A549 (cell line): Measurements from ENCODE around the gene CACUL1. TPM values are rescaled to one million over a fixed set of nuclear protein-coding genes. Genes with fewer than 3 reads are reported as not detected.

Experiments used
- ATAC-seq, 2 experiments: fragments of 200-7000 bp in 1 of 2; fragments of >200 bp in 1 of 2; cut with Nextera tagmentation in 1 of 2; cut with Tn5 transposase in 1 of 2; 3 replicates each; pipeline versions ENCODE4 v1.8.0 to v1.9.1; 2018 to 2020; ENCODE audit warnings: mild to moderate bottlenecking in 1 of 2, moderate library complexity in 1 of 2
- CTCF ChIA-PET: fragments of 300-600 bp; sonication (Branson Sonifier 250); formaldehyde crosslinking; extraction: SDS; loops from one replicate; lab custom pipeline; 2021; ENCODE audit warnings: antibody characterized with exemption, inconsistent platforms; lab: Yijun Ruan, JAX
- POLR2A ChIA-PET: fragments of 350-600 bp; formaldehyde crosslinking; extraction: SDS; loops from one replicate; lab custom pipeline; 2021; ENCODE audit warnings: antibody characterized with exemption, inconsistent platforms; lab: Yijun Ruan, JAX
- DNase-seq, 2 experiments: peaks; one replicate each; pipeline versions ENCODE4 v3.0.0 to v3.0.0-alpha.2; 2011 to 2016; ENCODE audit warnings: low read depth in 1 of 2, low spot score in 1 of 2
- FAIRE-seq: peaks from 2 replicates; lab custom pipeline; 2011; peaks lifted over from hg19 to GRCh38; lab: Jason Lieb, UNC
- H3K27ac ChIP-seq, 2 experiments: fragments of >200 bp; sonication (Bioruptor Twin); formaldehyde crosslinking; 3 replicates each; pipeline ENCODE4 v1.5.1; 2016 to 2017
- H3K4me1 ChIP-seq: fragments of >200 bp; sonication (Bioruptor Twin); formaldehyde crosslinking; 3 replicates; pipeline ENCODE4 v1.6.1; 2016
- H3K4me2 ChIP-seq: fragments of >200 bp; sonication (Bioruptor Twin); formaldehyde crosslinking; 3 replicates; pipeline ENCODE4 v1.6.1; 2016
- H3K4me3 ChIP-seq: fragments of >200 bp; sonication (Bioruptor Twin); formaldehyde crosslinking; 3 replicates; pipeline ENCODE4 v1.5.1; 2016
- H3K9me3 ChIP-seq: fragments of >200 bp; sonication (Bioruptor Twin); formaldehyde crosslinking; 3 replicates; pipeline ENCODE4 v1.6.1; 2016
- BHLHE40 ChIP-seq: IDR thresholded peaks from 2 replicates; pipeline ENCODE4 v1.6.1; 2012; ENCODE audit warnings: low read depth, low read length, inconsistent platforms
- CTCF ChIP-seq: fragments of >200 bp; sonication (Bioruptor Twin); formaldehyde crosslinking; IDR thresholded peaks from 3 replicates; pipeline ENCODE4 v1.5.1; 2016
- E2F6 ChIP-seq: IDR thresholded peaks from 2 replicates; pipeline ENCODE4 v1.6.1; 2012; ENCODE audit warnings: low read depth, borderline replicate concordance
- EHF ChIP-seq: fragments of 250-450 bp; sonication (Bioruptor Pico); IDR thresholded peaks from 2 replicates; pipeline ENCODE4 v1.5.0; 2020; ENCODE audit warnings: mild to moderate bottlenecking
- ELK1 ChIP-seq: fragments of 150-350 bp; IDR thresholded peaks from 2 replicates; pipeline ENCODE4 v1.6.1; 2014; ENCODE audit warnings: low read depth, mild to moderate bottlenecking, low read length
- FOSL2 ChIP-seq, 2 experiments: fragments of 450-650 bp in 1 of 2; fragments of >200 bp in 1 of 2; sonication (Bioruptor Twin) in 1 of 2; formaldehyde crosslinking; IDR thresholded peaks; 2 replicates each; pipeline versions ENCODE4 v1.5.0 to v1.6.1; 2016 to 2020; ENCODE audit warnings: mild to moderate bottlenecking in 1 of 2, moderate library complexity in 1 of 2
- HES2 ChIP-seq: fragments of >200 bp; sonication (Bioruptor Twin); formaldehyde crosslinking; IDR thresholded peaks from 2 replicates; pipeline ENCODE4 v1.6.1; 2016
- HEYL ChIP-seq: fragments of 250-450 bp; sonication (Bioruptor Pico); IDR thresholded peaks from 2 replicates; pipeline ENCODE4 v1.8.0; 2021; ENCODE audit warnings: mild to moderate bottlenecking, moderate library complexity
- HOXA7 ChIP-seq: fragments of 250-450 bp; sonication (Bioruptor Pico); IDR thresholded peaks from 2 replicates; pipeline ENCODE4 v1.5.0; 2020; ENCODE audit warnings: mild to moderate bottlenecking, moderate library complexity
- HOXB5 ChIP-seq: fragments of 250-450 bp; sonication (Bioruptor Pico); IDR thresholded peaks from 2 replicates; pipeline ENCODE4 v1.5.0; 2020; ENCODE audit warnings: mild to moderate bottlenecking, moderate library complexity
- NFE2L2 ChIP-seq: fragments of 150-350 bp; conservative IDR thresholded peaks from 2 replicates; pipeline ENCODE4 v1.6.1; 2014; ENCODE audit warnings: low read length
- NR3C1 ChIP-seq: fragments of >200 bp; sonication (Bioruptor Twin); formaldehyde crosslinking; IDR thresholded peaks from 3 replicates; pipeline ENCODE4 v1.6.1; 2017
- PBX3 ChIP-seq: IDR thresholded peaks from 2 replicates; pipeline ENCODE4 v1.6.1; 2012
- PHF8 ChIP-seq: fragments of 200-600 bp; sonication (generic); IDR thresholded peaks from 2 replicates; pipeline ENCODE4 v1.6.1; 2016; ENCODE audit warnings: low read depth, mild to moderate bottlenecking, antibody characterized with exemption, moderate library complexity, borderline replicate concordance
- POLR2A ChIP-seq: IDR thresholded peaks from 2 replicates; pipeline ENCODE4 v1.6.1; 2012; ENCODE audit warnings: mild to moderate bottlenecking, low read length
- RCOR1 ChIP-seq: fragments of 150-350 bp; IDR thresholded peaks from 2 replicates; pipeline ENCODE4 v1.6.1; 2014; ENCODE audit warnings: antibody characterized with exemption, low read length, low read depth
- RNF2 ChIP-seq: fragments of 200-600 bp; sonication (generic); IDR thresholded peaks from 2 replicates; pipeline ENCODE4 v1.6.1; 2016; ENCODE audit warnings: low read depth, mild to moderate bottlenecking, antibody characterized with exemption, moderate library complexity, borderline replicate concordance
- SREBF2 ChIP-seq: fragments of 450-650 bp; IDR thresholded peaks from 2 replicates; pipeline ENCODE4 v1.6.1; 2014; ENCODE audit warnings: mild to moderate bottlenecking, moderate library complexity
- USF2 ChIP-seq: fragments of 450-650 bp; IDR thresholded peaks from 2 replicates; pipeline ENCODE4 v1.6.1; 2014; ENCODE audit warnings: antibody characterized with exemption
- ZSCAN20 ChIP-seq: fragments of 250-450 bp; sonication (Bioruptor Pico); IDR thresholded peaks from 2 replicates; pipeline ENCODE4 v1.8.0; 2022; ENCODE audit warnings: mild to moderate bottlenecking, moderate library complexity
- WGBS: methylation state at CpG from one replicate; pipeline ENCODE4 v1.1.6; 2017; ENCODE audit errors: missing lambda C conversion rate; 5-methylcytosine and 5-hydroxymethylcytosine counted together
- polyA plus RNA-seq, 4 experiments: library from polyadenylated mRNA; depleted of rRNA in 3 of 4; stranded (reverse); fragments of >200 nt; fragmentation: RNase III in 1 of 4; extraction: RNeasy Plus Mini Kit Qiagen cat#74134 plus additional on column Dnase treatment in 1 of 4; gene quantifications; 2 replicates in 3 of 4; 3 replicates in 1 of 4; pipeline ENCODE4 v1.2.3, GENCODE V29; 2011 to 2017

The CACUL1 gene
- polyA plus RNA-seq, 2 of the 4 experiments (the other 2 are of a cell fraction), result 8.7 to 15.6 TPM

GRCh38 chr10:118712930-118713634, 41.7 kb downstream of the CACUL1 start:
- WGBS, result 91% methylated on average over 11 of the region's 14 CpGs
- Histone ChIP-seq H3K27ac (no peak overlapping the region), H3K9me3 (no peaks in the 10 kb centered on the region), H3K4me2 (no peak overlapping the region), H3K4me3 (no peak overlapping the region), H3K4me1 (no peaks in the 10 kb centered on the region)
- DNase-seq (no peak), FAIRE-seq (no peak), ATAC-seq (peak; percentile 47 to 72; a peak in 3 of 6 replicates)
- TF ChIP-seq PBX3, result no peak
- TF ChIP-seq FOSL2 (IDR thresholded peaks at IDR 0.05), result no peak
- no peak for TF ChIP-seq FOSL2 (CRISPR knock-in tag; IDR thresholded peaks at IDR 0.05)
- no peak for TF ChIP-seq NFE2L2
- TF ChIP-seq EHF (CRISPR knock-in tag), result no peak
- TF ChIP-seq SREBF2, result no peak
- no peak for TF ChIP-seq CTCF
- no peak for TF ChIP-seq NR3C1
- TF ChIP-seq RNF2, result no peak
- POLR2A ChIA-PET, result no interaction called here
- CTCF ChIA-PET, result interaction anchor here (1.3 to 3.2 kb wide), 2 partner anchors 11 to 145 kb away, joined by 4 to 14 read pairs; no protein-coding TSS in a partner anchor

GRCh38 chr10:118712080-118712479, 42.7 kb downstream of the CACUL1 start:
- Histone ChIP-seq H3K4me3 (no peak overlapping the region), H3K27ac (no peak overlapping the region), H3K9me3 (no peaks in the 10 kb centered on the region), H3K4me2 (no peak overlapping the region), H3K4me1 (no peaks in the 10 kb centered on the region)
- ATAC-seq, result no peak
- no peak for DNase-seq
- ChIA-PET POLR2A (no interaction called here), CTCF (interaction anchor here (1.2 to 3.2 kb wide), 4 partner anchors 12 to 187 kb away, joined by 3 to 14 read pairs (median 4); no protein-coding TSS in a partner anchor)
- FAIRE-seq, result no peak
- 86% methylated on average over 7 of the region's 7 CpGs for WGBS
- TF ChIP-seq ELK1 (no peak), ZSCAN20 (no peak), HES2 (no peak), SREBF2 (no peak), HOXA7 (no peak), HOXB5 (CRISPR knock-in tag) (no peak), HEYL (CRISPR knock-in tag) (no peak)

GRCh38 chr10:118710487-118710886, 44.3 kb downstream of the CACUL1 start:
- ChIA-PET CTCF (interaction anchor here (0.7 to 1.3 kb wide), 3 partner anchors 9 to 841 kb away, joined by 3 read pairs; no protein-coding TSS in a partner anchor), POLR2A (no interaction called here)
- TF ChIP-seq USF2 (no peak), E2F6 (no peak), RCOR1 (no peak), BHLHE40 (no peak), PHF8 (no peak), POLR2A (no peak)
- 85% methylated on average over 1 of the region's 1 CpG for WGBS
- Histone ChIP-seq H3K9me3 (no peaks in the 10 kb centered on the region), H3K4me2 (no peak overlapping the region), H3K4me3 (no peak overlapping the region), H3K4me1 (no peaks in the 10 kb centered on the region), H3K27ac (no peak overlapping the region)
- no peak for FAIRE-seq
- ATAC-seq, result no peak
- no peak for DNase-seq
